Muscle of leg (tissue), 11 donors: Measurements from ENCODE around the gene PDCD1. TPM values are rescaled to one million over a fixed set of nuclear protein-coding genes. Genes with fewer than 3 reads are reported as not detected.
"Not testable (repeated sequence)": the region's sequence is repeated elsewhere in the genome, so short reads cannot be mapped to it uniquely, and the experiment has no call there.

Experiments used
- DNase-seq: peaks from one replicate; pipeline ENCODE4 v3.0.0; 2013
- H3K27ac ChIP-seq: one replicate; pipeline ENCODE4 v1.5.1; 2013; ENCODE audit warnings: mild to moderate bottlenecking, low read length, control low read depth
- H3K27me3 ChIP-seq: one replicate; pipeline ENCODE4 v1.6.1; 2013; ENCODE audit warnings: low read length; ENCODE audit not compliant: control insufficient read depth, insufficient read depth
- H3K36me3 ChIP-seq: one replicate; pipeline ENCODE4 v1.6.1; 2013; ENCODE audit warnings: low read length; ENCODE audit not compliant: control insufficient read depth, insufficient read depth
- H3K4me1 ChIP-seq: one replicate; pipeline ENCODE4 v1.6.1; 2013; ENCODE audit warnings: low read length; ENCODE audit not compliant: control insufficient read depth, insufficient read depth
- H3K4me3 ChIP-seq: one replicate; pipeline ENCODE4 v1.5.1; 2013; ENCODE audit warnings: low read length, control low read depth
- H3K9me3 ChIP-seq: replicated peaks from 2 replicates; pipeline ENCODE4 v1.6.1; 2013; ENCODE audit warnings: low read depth, low read length; ENCODE audit not compliant: control insufficient read depth
- WGBS: methylation state at CpG from one replicate; pipeline ENCODE4 v1.1.5; 2013; ENCODE audit warnings: missing lambda C conversion rate; ENCODE audit not compliant: insufficient coverage; 5-methylcytosine and 5-hydroxymethylcytosine counted together
- polyA plus RNA-seq, 8 donors: library from polyadenylated mRNA; unstranded; fragments of 120-200 nt; gene quantifications; one replicate each; pipeline versions ENCODE4 v1.2.1 to v1.2.3, GENCODE V29; 2013; ENCODE audit warnings: inconsistent platforms in 1 of 8, low replicate concordance in 1 of 8; ENCODE audit not compliant: insufficient read length in 8 of 8, insufficient read depth in 1 of 8
- total RNA-seq: library from RNA; stranded (reverse); fragments of 120-200 nt; gene quantifications from one replicate; pipeline ENCODE4 v1.2.4, GENCODE V29; 2013

PDCD1 gene
- total and polyA plus RNA-seq, 9 donors: 0.04 to 0.36 (median 0.10) TPM; not detected in 2

GRCh38 chr2:241841181-241842066 lies 17.3 kb downstream of the PDCD1 start:
- WGBS: 57% methylated on average over 11 of the region's 28 CpGs
- no peak overlapping the region for H3K27ac ChIP-seq

GRCh38 chr2:241837197-241837965 lies 21.3 kb downstream of the PDCD1 start:
- no peak overlapping the region for H3K27ac ChIP-seq
- peaks cover 16% of the 10 kb centered on the region for H3K27me3 ChIP-seq
- DNase-seq: no peak
- no peak overlapping the region for H3K4me3 ChIP-seq
- no peaks in the 10 kb centered on the region for H3K4me1 ChIP-seq
- no peaks in the 10 kb centered on the region for H3K9me3 ChIP-seq
- H3K36me3 ChIP-seq: no peaks in the 10 kb centered on the region
- WGBS: 49% methylated on average over 4 of the region's 13 CpGs

More at GRCh38 chr2:241841181-241842066, 17.3 kb downstream of the PDCD1 start:
- DNase-seq: no peak
- Histone ChIP-seq H3K36me3 (no peaks in the 10 kb centered on the region), H3K9me3 (no peaks in the 10 kb centered on the region), H3K4me3 (no peak overlapping the region), H3K4me1 (peaks cover 24% of the 10 kb centered on the region), H3K27me3 (peaks cover 14% of the 10 kb centered on the region)

DNA sequence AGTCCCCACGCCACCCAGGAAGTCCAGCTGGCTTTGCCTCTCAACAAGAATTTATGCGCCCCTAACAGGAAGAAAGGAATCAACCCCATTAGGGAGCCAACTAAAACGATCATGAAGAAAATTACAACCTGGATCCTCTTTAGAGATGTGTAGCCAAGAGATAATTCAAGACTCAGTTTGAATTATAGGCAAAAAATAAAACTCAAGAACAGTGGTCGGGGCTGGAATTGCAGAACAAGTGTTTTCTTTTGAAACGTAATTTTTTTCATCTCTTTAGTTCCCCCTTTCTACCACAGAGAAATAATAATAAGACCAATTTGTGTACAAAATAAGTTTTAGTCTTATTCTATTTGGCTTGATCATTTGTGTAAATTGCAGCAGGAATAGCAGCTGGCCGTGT lies 22.4 kb downstream of the PDCD1 start:
- Histone ChIP-seq H3K27me3 (peaks cover 17% of the 10 kb centered on the region), H3K4me1 (no peaks in the 10 kb centered on the region), H3K4me3 (no peak overlapping the region), H3K27ac (no peak overlapping the region), H3K36me3 (no peaks in the 10 kb centered on the region), H3K9me3 (no peaks in the 10 kb centered on the region)
- no peak for DNase-seq
- WGBS: 73% methylated on average over 1 of the region's 6 CpGs

DNA sequence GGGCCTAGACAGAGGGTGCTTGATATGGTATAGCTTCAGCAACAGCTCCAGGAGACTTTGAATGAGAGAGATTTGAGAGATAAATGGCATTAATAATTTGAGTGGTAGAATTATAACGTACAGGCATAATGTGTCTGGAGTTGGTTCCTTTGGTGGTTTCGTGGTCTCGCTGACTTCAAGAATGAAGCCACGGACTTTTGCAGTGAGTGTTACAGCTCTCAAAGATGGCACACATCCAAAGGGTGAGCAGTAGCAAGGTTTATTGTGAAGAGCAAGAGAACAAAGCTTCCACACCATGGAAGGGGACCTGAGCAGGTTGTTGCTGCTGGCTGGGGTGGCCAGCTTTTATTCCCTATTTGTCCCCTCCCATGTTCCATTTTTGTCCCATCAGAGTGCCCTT lies 23.1 kb downstream of the PDCD1 start:
- no peaks in the 10 kb centered on the region for H3K36me3 ChIP-seq
- no peaks in the 10 kb centered on the region for H3K9me3 ChIP-seq
- WGBS: 90% methylated on average over 4 of the region's 4 CpGs
- DNase-seq: no peak
- H3K27me3 ChIP-seq: peaks cover 17% of the 10 kb centered on the region
- no peaks in the 10 kb centered on the region for H3K4me1 ChIP-seq
- H3K4me3 ChIP-seq: no peak overlapping the region
- no peak overlapping the region for H3K27ac ChIP-seq

- DNase-seq: no peak
- H3K27me3 ChIP-seq: peaks cover 17% of the 10 kb centered on the region
- H3K36me3 ChIP-seq: no peaks in the 10 kb centered on the region
- no peak overlapping the region for H3K27ac ChIP-seq
- H3K4me1 ChIP-seq: no peaks in the 10 kb centered on the region
- 65% methylated on average over 5 of the region's 10 CpGs for WGBS
- no peaks in the 10 kb centered on the region for H3K9me3 ChIP-seq
- no peak overlapping the region for H3K4me3 ChIP-seq
Measured at GRCh38 chr2:241834527-241835210, 24.0 kb downstream of the PDCD1 start.

GRCh38 chr2:241833756-241834526 lies 24.8 kb downstream of the PDCD1 start:
- WGBS: 72% methylated on average over 9 of the region's 28 CpGs
- H3K4me1 ChIP-seq: not testable (repeated sequence)

DNA sequence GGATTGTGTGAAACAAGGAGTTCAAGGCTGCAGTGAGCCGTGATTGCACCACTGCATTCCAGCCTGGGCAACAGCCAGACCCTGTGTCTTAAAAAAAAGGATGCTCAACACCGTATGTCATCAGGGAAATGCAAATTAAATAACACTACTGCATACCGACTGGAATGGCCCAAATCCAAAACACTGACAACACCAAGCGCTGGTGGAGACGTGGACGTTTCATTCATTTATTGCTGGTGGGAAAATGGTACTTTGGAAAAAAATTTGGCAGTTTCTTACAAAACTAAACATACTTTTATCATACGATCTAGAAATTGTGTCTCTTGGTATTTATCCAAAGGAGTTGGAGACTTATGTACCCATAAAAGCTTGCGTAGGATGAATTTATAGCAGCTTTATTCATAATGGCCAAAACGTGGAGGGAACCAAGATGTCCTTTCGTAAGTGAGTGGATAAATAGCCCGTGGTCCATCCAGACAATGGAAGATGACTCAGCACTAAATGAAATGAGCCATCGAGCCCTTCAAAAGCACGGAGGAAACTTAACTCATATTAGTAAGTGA lies 25.5 kb downstream of the PDCD1 start:
- Histone ChIP-seq H3K36me3 (no peaks in the 10 kb centered on the region), H3K27ac (no peak overlapping the region), H3K27me3 (peaks cover 15% of the 10 kb centered on the region), H3K4me1 (no peaks in the 10 kb centered on the region), H3K4me3 (no peak overlapping the region), H3K9me3 (no peaks in the 10 kb centered on the region)
- 48% methylated on average over 2 of the region's 13 CpGs for WGBS
- DNase-seq: peak; percentile 8

More at GRCh38 chr2:241833756-241834526, 24.8 kb downstream of the PDCD1 start:
- H3K27ac ChIP-seq, H3K36me3 ChIP-seq, DNase-seq, H3K4me3 ChIP-seq, H3K9me3 ChIP-seq: not testable (repeated sequence)
- H3K27me3 ChIP-seq: peaks cover 17% of the 10 kb centered on the region

DNA sequence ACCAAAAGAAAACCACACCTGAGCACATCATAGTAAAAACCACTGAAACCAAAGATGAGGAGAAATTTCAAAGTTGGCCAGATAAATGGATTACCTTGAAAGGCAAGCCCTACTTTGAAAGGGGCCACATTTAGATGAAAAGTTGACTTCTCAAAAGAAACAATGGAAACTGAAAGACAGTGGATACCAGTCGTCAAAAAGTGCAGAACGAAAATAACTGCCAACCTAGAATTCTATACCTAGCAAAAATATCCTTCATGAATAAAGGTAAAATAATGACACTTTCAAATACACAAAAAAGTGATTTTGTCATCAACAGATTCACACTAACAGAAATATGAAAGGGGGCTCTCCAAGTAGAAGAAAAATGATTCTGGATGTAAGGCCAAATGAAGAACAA lies 31.3 kb downstream of the PDCD1 start:
- no peaks in the 10 kb centered on the region for H3K36me3 ChIP-seq
- no peaks in the 10 kb centered on the region for H3K4me1 ChIP-seq
- peaks cover 3% of the 10 kb centered on the region for H3K27me3 ChIP-seq
- peaks cover 11% of the 10 kb centered on the region for H3K9me3 ChIP-seq
- no peak overlapping the region for H3K4me3 ChIP-seq
- no CpG with 5 or more reads among the region's 2 CpGs for WGBS
- no peak for DNase-seq
- no peak overlapping the region for H3K27ac ChIP-seq
